ENCODE results near the gene BAIAP2L1.

GRCh38 chr7:98354052-98354451, 46.8 kb downstream of the BAIAP2L1 start:
- no peak for TF ChIP-seq HNRNPUL1 (IDR thresholded peaks at IDR 0.05; ENCODE audit: low read length)
- no peak for TF ChIP-seq ZZZ3 (IDR thresholded peaks at IDR 0.05)
- no peak for TF ChIP-seq SRF (CRISPR knock-in tag; IDR thresholded peaks at IDR 0.05)
- TF ChIP-seq EZH2 (IDR thresholded peaks at IDR 0.05; ENCODE audit: borderline replicate concordance, low read depth, low read length), result no peak
- TF ChIP-seq PKNOX1 (IDR thresholded peaks at IDR 0.05), result no peak
- no peak for TF ChIP-seq JUNB (CRISPR knock-in tag; conservative IDR thresholded peaks at IDR 0.05)
